Measurements from ENCODE around the gene FAM174A.

- TF ChIP-seq CTCF (IDR thresholded peaks at IDR 0.05) (no peak), POLR2A (IDR thresholded peaks at IDR 0.05) (no peak), EP300 (IDR thresholded peaks at IDR 0.05) (no peak)
Measured at GRCh38 chr5:100600298-100600994, 65.3 kb downstream of the FAM174A start.

All from stomach (tissue), 4 donors.